OCI-LY3 (cell line): ENCODE results near the gene PCSK5.

ENCODE experiments used
- CTCF ChIP-seq: fragments of 200-600, 300-600 bp; sonication (generic); IDR thresholded peaks from 2 replicates; pipeline ENCODE4 v1.5.1; 2014; ENCODE audit warnings: antibody characterized with exemption, low read length, low read depth
- EZH2phosphoT487 ChIP-seq: fragments of 200-600 bp; shearing (Covaris generic); IDR thresholded peaks from 2 replicates; pipeline ENCODE4 v1.6.1; 2018; ENCODE audit warnings: antibody characterized with exemption, mixed run types, low read depth

- TF ChIP-seq CTCF (no peak), EZH2phosphoT487 (no peak)
Observed at GRCh38 chr9:75870450-75870849, 20.0 kb upstream of the PCSK5 start.
